Measurements from ENCODE around the gene TH.

DNA sequence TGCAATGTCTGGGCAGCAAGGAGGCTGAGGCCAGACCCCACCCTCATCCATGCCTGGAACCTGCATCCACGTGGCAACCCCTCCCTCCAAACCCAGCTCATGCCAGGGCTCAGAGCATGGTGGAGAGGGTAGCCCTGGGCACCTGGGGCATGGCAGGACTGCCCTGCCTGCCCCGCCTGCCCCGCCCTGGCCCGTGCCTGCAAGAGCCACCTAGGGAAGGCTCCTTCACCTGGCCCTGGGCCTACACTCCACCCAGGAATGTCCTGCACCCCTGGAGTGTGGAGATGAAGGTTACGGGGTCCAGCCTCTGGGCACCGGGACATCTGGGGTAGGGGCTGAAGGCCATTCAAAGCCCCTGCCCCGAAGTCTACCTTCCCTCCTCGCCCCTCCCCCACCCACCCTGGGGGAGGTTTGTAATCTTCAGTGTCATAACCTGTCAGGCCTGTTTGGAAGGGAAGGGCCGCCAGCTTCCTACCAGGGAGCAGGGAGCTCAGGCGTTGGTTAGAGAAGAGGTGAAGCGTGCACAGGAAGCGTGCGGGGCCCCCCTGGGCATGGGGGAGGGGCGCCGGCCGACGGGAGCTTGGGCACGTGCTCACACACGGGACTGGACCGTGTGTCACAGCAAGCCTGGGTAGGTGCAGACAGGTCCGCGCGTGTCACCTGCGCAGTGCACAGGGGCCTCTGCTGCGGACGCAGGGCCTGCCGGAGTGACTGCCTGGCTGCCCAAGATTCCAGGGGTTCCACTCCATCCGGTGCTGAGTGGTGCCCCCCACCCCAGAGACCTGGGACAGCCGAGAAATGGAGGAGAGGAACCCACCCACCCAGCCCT, 30.7 kb upstream of the TH start:
- TF ChIP-seq ZNF274 (IDR thresholded peaks at IDR 0.05; ENCODE audit: low read depth, low read length) (no peak), SUZ12 (IDR thresholded peaks at IDR 0.05; ENCODE audit: extremely low read depth, insufficient read depth, insufficient read length) (no peak), YY1 (IDR thresholded peaks at IDR 0.05; ENCODE audit: insufficient read depth, insufficient read length) (no peak)
